Measurements from ENCODE around the gene PRKN.

The PRKN gene

GRCh38 chr6:161452241-161452640 lies 1275.3 kb downstream of the PRKN start:
- no peak for DNase-seq

GRCh38 chr6:161449521-161449920 lies 1278.0 kb downstream of the PRKN start:
- no peak for DNase-seq

GRCh38 chr6:161446949-161447348 lies 1280.6 kb downstream of the PRKN start:
- DNase-seq, result no peak

GRCh38 chr6:161446296-161446925 lies 1281.2 kb downstream of the PRKN start:
- DNase-seq, result no peak

- no peak for DNase-seq
These were observed 1282.4 kb downstream of the PRKN start for GRCh38 chr6:161445021-161445799.

- peak; percentile 23 for DNase-seq
These were observed 1283.1 kb downstream of the PRKN start for GRCh38 chr6:161444464-161444863.

- DNase-seq, result no peak
These were observed 1283.7 kb downstream of the PRKN start for GRCh38 chr6:161443848-161444247.

- DNase-seq, result no peak
These were observed 1285.1 kb downstream of the PRKN start for GRCh38 chr6:161442420-161442819.

- no peak for DNase-seq
These were observed 1287.3 kb downstream of the PRKN start for GRCh38 chr6:161440299-161440698.

- no peak for DNase-seq
These were observed 1288.5 kb downstream of the PRKN start for GRCh38 chr6:161439093-161439492.

- DNase-seq, result no peak
These were observed 1289.0 kb downstream of the PRKN start for GRCh38 chr6:161438430-161439030.

- DNase-seq, result no peak
These were observed 1289.7 kb downstream of the PRKN start for GRCh38 chr6:161437851-161438250.

- DNase-seq, result no peak
These were observed 1291.3 kb downstream of the PRKN start for GRCh38 chr6:161436106-161436876.

GRCh38 chr6:161435748-161436070 lies 1291.9 kb downstream of the PRKN start:
- no peak for DNase-seq

GRCh38 chr6:161434921-161435747 lies 1292.4 kb downstream of the PRKN start:
- no peak for DNase-seq

GRCh38 chr6:161434350-161434749 lies 1293.2 kb downstream of the PRKN start:
- no peak for DNase-seq

- no peak for DNase-seq
These were observed 1295.0 kb downstream of the PRKN start for GRCh38 chr6:161432546-161432945.

- no peak for DNase-seq
These were observed 1297.6 kb downstream of the PRKN start for GRCh38 chr6:161429921-161430490.

GRCh38 chr6:161424421-161424820 lies 1303.1 kb downstream of the PRKN start:
- no peak for DNase-seq

- DNase-seq, result no peak
These were observed 1304.6 kb downstream of the PRKN start for GRCh38 chr6:161422710-161423680.

GRCh38 chr6:161418463-161418945 lies 1309.1 kb downstream of the PRKN start:
- peak; percentile 82 for DNase-seq

Measured in hematopoietic multipotent progenitor cell treated with erythropoietin and hydrocortisone succinate and interleukin-3 and kit ligand, for 6 days (in vitro differentiated cells).